ENCODE measurements around the gene OSBPL9. TPM values are rescaled to one million over a fixed set of nuclear protein-coding genes. Genes with fewer than 3 reads are reported as not detected.

The OSBPL9 gene
- total and polyA plus RNA-seq, 10 of the 15 experiments (the other 5 are each of a cell fraction or from before 2014, with no cell fraction given), result 25.9 to 156 (median 108) TPM

- no peak overlapping the region for H3K4me3 ChIP-seq
- FAIRE-seq (no peak), DNase-seq (ENCODE audit: low read depth, low spot score) (no peak), ATAC-seq (no peak)
- no peak overlapping the region for H3K27ac ChIP-seq (ENCODE audit: control insufficient read depth, insufficient read depth)
- no peak overlapping the region for H3K9ac ChIP-seq (ENCODE audit: control insufficient read depth, insufficient read depth, low read length)
- H3K79me2 ChIP-seq (ENCODE audit: control insufficient read depth, insufficient read depth, low read length), result no peaks in the 10 kb centered on the region; the same call in 1 of the 2 replicates
- no peak overlapping the region for H3K4me2 ChIP-seq (ENCODE audit: control insufficient read depth, insufficient read depth)
- RAD21 ChIA-PET (ENCODE audit: unreplicated experiment), result interaction anchor here (2.1 kb wide), 1 partner anchor 138 kb away, joined by 8 read pairs; no protein-coding TSS in a partner anchor
- H3K36me3 ChIP-seq (ENCODE audit: control insufficient read depth in 2 of 2, insufficient read depth in 2 of 2, low read length in 1 of 2), result no peaks in the 10 kb centered on the region
- no peak overlapping the region for H2AFZ ChIP-seq (ENCODE audit: control insufficient read depth, low read depth, low read length)
- no peaks in the 10 kb centered on the region for H3K4me1 ChIP-seq (ENCODE audit: control insufficient read depth, insufficient read depth, low read length)
- TF ChIP-seq MAX (IDR thresholded peaks at IDR 0.05; ENCODE audit: low read depth, low read length) (no peak), ZSCAN29 (IDR thresholded peaks at IDR 0.05) (no peak), CREB1 (IDR thresholded peaks at IDR 0.05; ENCODE audit: low read depth) (no peak)
- TF ChIP-seq, protein P1, sequence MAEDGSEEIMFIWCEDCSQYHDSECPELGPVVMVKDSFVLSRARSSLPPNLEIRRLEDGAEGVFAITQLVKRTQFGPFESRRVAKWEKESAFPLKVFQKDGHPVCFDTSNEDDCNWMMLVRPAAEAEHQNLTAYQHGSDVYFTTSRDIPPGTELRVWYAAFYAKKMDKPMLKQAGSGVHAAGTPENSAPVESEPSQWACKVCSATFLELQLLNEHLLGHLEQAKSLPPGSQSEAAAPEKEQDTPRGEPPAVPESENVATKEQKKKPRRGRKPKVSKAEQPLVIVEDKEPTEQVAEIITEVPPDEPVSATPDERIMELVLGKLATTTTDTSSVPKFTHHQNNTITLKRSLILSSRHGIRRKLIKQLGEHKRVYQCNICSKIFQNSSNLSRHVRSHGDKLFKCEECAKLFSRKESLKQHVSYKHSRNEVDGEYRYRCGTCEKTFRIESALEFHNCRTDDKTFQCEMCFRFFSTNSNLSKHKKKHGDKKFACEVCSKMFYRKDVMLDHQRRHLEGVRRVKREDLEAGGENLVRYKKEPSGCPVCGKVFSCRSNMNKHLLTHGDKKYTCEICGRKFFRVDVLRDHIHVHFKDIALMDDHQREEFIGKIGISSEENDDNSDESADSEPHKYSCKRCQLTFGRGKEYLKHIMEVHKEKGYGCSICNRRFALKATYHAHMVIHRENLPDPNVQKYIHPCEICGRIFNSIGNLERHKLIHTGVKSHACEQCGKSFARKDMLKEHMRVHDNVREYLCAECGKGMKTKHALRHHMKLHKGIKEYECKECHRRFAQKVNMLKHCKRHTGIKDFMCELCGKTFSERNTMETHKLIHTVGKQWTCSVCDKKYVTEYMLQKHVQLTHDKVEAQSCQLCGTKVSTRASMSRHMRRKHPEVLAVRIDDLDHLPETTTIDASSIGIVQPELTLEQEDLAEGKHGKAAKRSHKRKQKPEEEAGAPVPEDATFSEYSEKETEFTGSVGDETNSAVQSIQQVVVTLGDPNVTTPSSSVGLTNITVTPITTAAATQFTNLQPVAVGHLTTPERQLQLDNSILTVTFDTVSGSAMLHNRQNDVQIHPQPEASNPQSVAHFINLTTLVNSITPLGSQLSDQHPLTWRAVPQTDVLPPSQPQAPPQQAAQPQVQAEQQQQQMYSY (CRISPR knock-in tag; IDR thresholded peaks at IDR 0.05), result no peak
- POLR2A ChIA-PET, result interaction anchor here (0.9 kb wide), 1 partner anchor 488 kb away, joined by 3 read pairs; no protein-coding TSS in a partner anchor
- in situ Hi-C loops (cut with MboI), result no loop called here
- intact Hi-C loops (cut with micrococcal nuclease; ENCODE audit: unreplicated experiment), result no loop called here
- no peaks in the 10 kb centered on the region for H4K20me1 ChIP-seq (ENCODE audit: control insufficient read depth, insufficient read depth)
- WGBS (ENCODE audit: insufficient coverage, insufficient replicate concordance, low lambda C conversion rate, missing lambda C conversion rate), result 97% methylated on average over 1 of the region's 1 CpG
- SMC1A ChIA-PET (ENCODE audit: uncharacterized antibody, unreplicated experiment), result interaction anchor here (1.4 to 2.7 kb wide), 3 partner anchors 8 to 137 kb away, joined by 3 to 6 read pairs (median 6); no protein-coding TSS in a partner anchor
- CTCF ChIA-PET, result interaction anchor here (1.0 to 2.4 kb wide), 2 partner anchors 129 to 137 kb away, joined by 3 to 19 read pairs; no protein-coding TSS in a partner anchor
- no peaks in the 10 kb centered on the region for H3K9me3 ChIP-seq (replicated peaks; ENCODE audit: control insufficient read depth, insufficient read depth, low read length)
- BruUV-seq (replicated peaks), result no TSS peak
- no peaks in the 10 kb centered on the region for H3K27me3 ChIP-seq (replicated peaks in 1 of 2; ENCODE audit: control insufficient read depth in 2 of 2, insufficient read depth in 2 of 2, low read length in 1 of 2)
Measured at GRCh38 chr1:51631747-51632146, 14.9 kb downstream of the OSBPL9 start.
